H1 (cell line): Measurements from ENCODE around the gene NLRP11. TPM values are rescaled to one million over a fixed set of nuclear protein-coding genes. Genes with fewer than 3 reads are reported as not detected.
"Not testable (repeated sequence)": the region's sequence is repeated elsewhere in the genome, so short reads cannot be mapped to it uniquely, and the experiment has no call there.

Source experiments
- CTCF ChIA-PET: fragments of 300-600 bp; sonication (Branson Sonifier 250); formaldehyde crosslinking; loops from one replicate; lab custom pipeline; 2021; ENCODE audit not compliant: partially characterized antibody; lab: Charles Lee
- POLR2A ChIA-PET: fragments of 300-600 bp; sonication (Branson Sonifier 250); formaldehyde crosslinking; loops from one replicate; lab custom pipeline; 2021; ENCODE audit warnings: inconsistent platforms; ENCODE audit not compliant: partially characterized antibody; lab: Charles Lee
- DNase-seq, 2 experiments: peaks; one replicate each; pipeline versions ENCODE4 v3.0.0 to v3.0.0-alpha.2; 2010 to 2022; ENCODE audit warnings: low spot score in 2 of 2, low read depth in 1 of 2, mixed read lengths in 1 of 2
- FAIRE-seq: peaks from 2 replicates; lab custom pipeline; 2011; peaks lifted over from hg19 to GRCh38; lab: Jason Lieb, UNC
- H2AFZ ChIP-seq: 2 replicates; pipeline ENCODE4 v1.8.1; 2012; ENCODE audit warnings: low read length, inconsistent platforms
- H2AK5ac ChIP-seq: 2 replicates; pipeline ENCODE4 v1.6.1; 2013; ENCODE audit warnings: low read depth, low read length
- H2BK120ac ChIP-seq: replicated peaks from 2 replicates; pipeline ENCODE3; 2013; ENCODE audit warnings: low read depth, low read length, inconsistent platforms
- H2BK12ac ChIP-seq: 2 replicates; pipeline ENCODE4 v1.6.1; 2013; ENCODE audit warnings: low read depth, low read length
- H2BK15ac ChIP-seq: 2 replicates; pipeline ENCODE4 v1.6.1; 2013; ENCODE audit warnings: low read length
- H2BK20ac ChIP-seq: 2 replicates; pipeline ENCODE4 v1.6.1; 2013; ENCODE audit warnings: low read length
- H2BK5ac ChIP-seq: 2 replicates; pipeline ENCODE4 v1.6.1; 2013; ENCODE audit warnings: low read depth, low read length
- H3K14ac ChIP-seq: 2 replicates; pipeline ENCODE4 v1.6.1; 2013; ENCODE audit warnings: inconsistent platforms; ENCODE audit not compliant: insufficient read length
- H3K18ac ChIP-seq: 2 replicates; pipeline ENCODE4 v1.6.1; 2013; ENCODE audit warnings: low read length; ENCODE audit errors: extremely low read depth
- H3K23ac ChIP-seq: 2 replicates; pipeline ENCODE4 v1.6.1; 2013; ENCODE audit warnings: inconsistent platforms; ENCODE audit not compliant: insufficient read length
- H3K23me2 ChIP-seq: 2 replicates; pipeline ENCODE4 v1.6.1; 2013; ENCODE audit warnings: low read depth, low read length
- H3K27ac ChIP-seq: 2 replicates; pipeline ENCODE4 v1.6.1; 2011; ENCODE audit warnings: low read depth, low read length, inconsistent platforms
- H3K27me3 ChIP-seq, 4 experiments: replicated peaks in 1 of 4; 1 replicate in 1 of 4; 2 replicates in 3 of 4; pipeline versions ENCODE4 v1.6.1 to v1.8.1; 2011 to 2013; ENCODE audit warnings: low read length in 3 of 4, mild to moderate bottlenecking in 3 of 4, inconsistent platforms in 2 of 4, mixed read lengths in 2 of 4, moderate library complexity in 1 of 4; ENCODE audit not compliant: control insufficient read depth in 3 of 4, insufficient read depth in 3 of 4; ENCODE audit errors: extremely low read depth in 1 of 4
- H3K36me3 ChIP-seq, 4 experiments: 2 replicates each; pipeline versions ENCODE4 v1.6.1 to v1.8.1; 2011 to 2013; ENCODE audit warnings: mild to moderate bottlenecking in 4 of 4, low read length in 3 of 4, moderate library complexity in 2 of 4, control low read depth in 1 of 4, inconsistent platforms in 1 of 4; ENCODE audit not compliant: insufficient read depth in 4 of 4, control insufficient read depth in 2 of 4
- H3K4ac ChIP-seq: replicated peaks from 2 replicates; pipeline ENCODE3; 2013; ENCODE audit warnings: low read length, low read depth, mixed read lengths, inconsistent platforms; ENCODE audit not compliant: insufficient read length
- H3K4me1 ChIP-seq, 4 experiments: replicated peaks in 1 of 4; 1 replicate in 1 of 4; 2 replicates in 3 of 4; pipeline versions ENCODE4 v1.6.1 to v1.8.1; 2011 to 2013; ENCODE audit warnings: low read length in 3 of 4, inconsistent platforms in 2 of 4, mixed read lengths in 1 of 4; ENCODE audit not compliant: insufficient read depth in 4 of 4, control insufficient read depth in 3 of 4
- H3K4me2 ChIP-seq, 2 experiments: 2 replicates each; pipeline versions ENCODE4 v1.6.1 to v1.8.1; 2011 to 2013; ENCODE audit warnings: low read depth in 2 of 2, low read length in 2 of 2, control low read depth in 1 of 2, inconsistent platforms in 1 of 2, mild to moderate bottlenecking in 1 of 2; ENCODE audit not compliant: insufficient read depth in 1 of 2
- H3K4me3 ChIP-seq, 4 experiments: fragments of 200-600, 300-600 bp in 1 of 4; sonication (generic), shearing (Covaris generic), sonication (Bioruptor Twin) in 1 of 4; 2 replicates each; pipeline versions ENCODE4 v1.5.1 to v1.8.1; 2011 to 2016; ENCODE audit warnings: low read length in 4 of 4, low read depth in 3 of 4, control low read depth in 2 of 4, inconsistent platforms in 2 of 4, mild to moderate bottlenecking in 2 of 4, mixed read lengths in 1 of 4, moderate library complexity in 1 of 4; ENCODE audit not compliant: insufficient read depth in 2 of 4; ENCODE audit errors: extremely low read depth in 1 of 4
- H3K56ac ChIP-seq: replicated peaks from 2 replicates; pipeline ENCODE3; 2013; ENCODE audit warnings: low read depth, mild to moderate bottlenecking, mixed read lengths, low read length, inconsistent platforms; ENCODE audit not compliant: insufficient read length
- H3K79me1 ChIP-seq: 2 replicates; pipeline ENCODE4 v1.6.1; 2013; ENCODE audit warnings: low read depth, low read length, control low read depth
- H3K79me2 ChIP-seq, 2 experiments: 2 replicates each; pipeline versions ENCODE4 v1.6.1 to v1.8.1; 2012 to 2013; ENCODE audit warnings: low read length in 2 of 2, mild to moderate bottlenecking in 2 of 2, inconsistent platforms in 1 of 2; ENCODE audit not compliant: insufficient read depth in 2 of 2, control insufficient read depth in 1 of 2
- H3K9ac ChIP-seq, 4 experiments: replicated peaks in 1 of 4; 1 replicate in 1 of 4; 2 replicates in 3 of 4; pipeline versions ENCODE4 v1.6.1 to v1.8.1; 2011 to 2013; ENCODE audit warnings: low read depth in 3 of 4, low read length in 3 of 4, control low read depth in 2 of 4, mild to moderate bottlenecking in 2 of 4, moderate library complexity in 2 of 4, inconsistent platforms in 1 of 4; ENCODE audit errors: extremely low read depth in 1 of 4
- H3K9me3 ChIP-seq, 2 experiments: 2 replicates each; pipeline versions ENCODE4 v1.6.1 to v1.8.1; 2012 to 2013; ENCODE audit warnings: mild to moderate bottlenecking in 2 of 2, moderate library complexity in 2 of 2, control low read depth in 1 of 2, inconsistent platforms in 1 of 2, low read depth in 1 of 2, low read length in 1 of 2, mixed read lengths in 1 of 2; ENCODE audit not compliant: insufficient read depth in 2 of 2
- H4K20me1 ChIP-seq, 2 experiments: replicated peaks in 1 of 2; 2 replicates each; pipeline versions ENCODE3 to v1.8.1; 2011 to 2013; ENCODE audit warnings: inconsistent platforms in 2 of 2, low read length in 2 of 2, mild to moderate bottlenecking in 1 of 2; ENCODE audit not compliant: insufficient read depth in 2 of 2, control insufficient read depth in 1 of 2
- H4K5ac ChIP-seq: 2 replicates; pipeline ENCODE4 v1.6.1; 2013; ENCODE audit warnings: low read length, low read depth, mixed read lengths, inconsistent platforms; ENCODE audit not compliant: insufficient read length
- H4K8ac ChIP-seq: 2 replicates; pipeline ENCODE4 v1.8.0; 2013; ENCODE audit warnings: mild to moderate bottlenecking, moderate library complexity, low read length, inconsistent platforms; ENCODE audit not compliant: insufficient read depth; ENCODE audit errors: extremely low read depth
- H4K91ac ChIP-seq: replicated peaks from 2 replicates; pipeline ENCODE3; 2013; ENCODE audit warnings: low read length, mixed read lengths, inconsistent platforms; ENCODE audit not compliant: insufficient read length
- WGBS, 2 experiments: shearing (Covaris generic) in 1 of 2; methylation state at CpG; one replicate each; pipeline versions ENCODE4 v1.1.6 to v1.1.7; 2013 to 2015; ENCODE audit warnings: low lambda C conversion rate in 2 of 2, mixed read lengths in 2 of 2, inconsistent platforms in 1 of 2, low coverage in 1 of 2, missing lambda C conversion rate in 1 of 2; ENCODE audit not compliant: insufficient replicate concordance in 2 of 2, insufficient coverage in 1 of 2, insufficient read length in 1 of 2; ENCODE audit errors: extremely low coverage in 1 of 2, missing lambda C conversion rate in 1 of 2; 5-methylcytosine and 5-hydroxymethylcytosine counted together
- polyA plus RNA-seq, 7 experiments: library from polyadenylated mRNA; depleted of rRNA in 3 of 7; stranded (reverse) in 5 of 7; unstranded in 2 of 7; fragments of >200 nt in 5 of 7; fragments of 200-250 nt in 2 of 7; gene quantifications; 1 replicate in 5 of 7; 2 replicates in 1 of 7; 4 replicates in 1 of 7; pipeline versions ENCODE4 v1.2.1 to v1.2.3, GENCODE V29; 2011 to 2013; ENCODE audit warnings: missing spikeins in 2 of 7, mixed read lengths in 2 of 7
- total RNA-seq: library from RNA; stranded (reverse); fragmentation: NEBNext Ultra II Directional; extraction: Animal tissue kit (Norgen Biotek cat#: 25700); gene quantifications from 2 replicates; pipeline ENCODE4 v1.2.1, GENCODE V29; 2021

Gene NLRP11
- total and polyA plus RNA-seq, 2 of the 8 experiments (the other 6 are each of a cell fraction or from before 2014, with no cell fraction given): not detected

GRCh38 chr19:55769632-55770031 lies 62.2 kb downstream of the NLRP11 start:
- H3K4ac ChIP-seq, H3K14ac ChIP-seq, H2BK12ac ChIP-seq, H4K91ac ChIP-seq, H3K23ac ChIP-seq, H3K79me2 ChIP-seq, H2BK5ac ChIP-seq, H4K20me1 ChIP-seq, FAIRE-seq, H2BK20ac ChIP-seq, H2BK15ac ChIP-seq, H3K79me1 ChIP-seq, H3K27me3 ChIP-seq, H4K8ac ChIP-seq, H2BK120ac ChIP-seq, H3K9ac ChIP-seq, H3K23me2 ChIP-seq, H3K4me3 ChIP-seq, DNase-seq, H3K36me3 ChIP-seq, CTCF ChIA-PET, POLR2A ChIA-PET, H3K56ac ChIP-seq, H3K27ac ChIP-seq, H2AK5ac ChIP-seq, H4K5ac ChIP-seq, H3K18ac ChIP-seq, H3K4me2 ChIP-seq, H3K4me1 ChIP-seq, H2AFZ ChIP-seq: not testable (repeated sequence)
- H3K9me3 ChIP-seq: peaks cover 39 to 44% of the 10 kb centered on the region in 2 experiments
- WGBS, 2 experiments: 56% methylated on average over 3 of the region's 3 CpGs; no CpG with 5 or more reads in 1 of the 2 experiments

DNA sequence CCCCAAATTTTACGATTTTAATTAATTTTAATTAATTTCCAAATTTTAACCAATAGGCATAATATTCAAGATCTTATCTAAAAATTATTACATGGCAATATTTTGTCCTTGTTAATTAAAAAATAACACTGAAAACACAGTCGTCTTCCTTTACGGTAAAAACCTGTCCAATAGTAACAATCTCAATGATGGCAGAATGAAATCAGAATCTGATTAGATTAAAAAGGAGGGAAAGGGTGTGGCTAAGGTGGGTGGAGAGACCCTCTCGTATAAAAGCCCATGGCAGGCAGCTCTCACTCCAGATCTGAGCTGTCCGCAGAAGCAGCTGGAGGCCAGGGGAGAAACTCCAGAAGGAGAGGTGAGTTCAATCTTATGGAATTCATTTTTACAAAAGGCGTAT lies 63.0 kb downstream of the NLRP11 start, which contains the start of gene RFPL4AL1:
Gene RFPL4AL1 (plus strand): TSS at position 301 of the 400 bp plus-strand sequence. CDS start 2,687 bp downstream, outside the sequence.
- H4K5ac ChIP-seq, H3K27me3 ChIP-seq, H4K91ac ChIP-seq, H2BK15ac ChIP-seq, H2BK5ac ChIP-seq, H4K20me1 ChIP-seq, H2AK5ac ChIP-seq, H3K9ac ChIP-seq, H3K4me1 ChIP-seq, H2AFZ ChIP-seq, FAIRE-seq, H2BK120ac ChIP-seq, H3K36me3 ChIP-seq, H3K4me2 ChIP-seq, DNase-seq, H4K8ac ChIP-seq, H3K79me2 ChIP-seq, H3K4me3 ChIP-seq, H3K56ac ChIP-seq, H3K79me1 ChIP-seq, H2BK20ac ChIP-seq, H3K14ac ChIP-seq, H3K18ac ChIP-seq, H2BK12ac ChIP-seq, H3K4ac ChIP-seq, H3K23me2 ChIP-seq, H3K27ac ChIP-seq, CTCF ChIA-PET, H3K23ac ChIP-seq, POLR2A ChIA-PET: not testable (repeated sequence)
- 77% methylated on average over 5 of the region's 6 CpGs; no CpG with 5 or more reads in 1 of the 2 experiments for WGBS, 2 experiments
- H3K9me3 ChIP-seq: peaks cover 40 to 48% of the 10 kb centered on the region in 2 experiments
